GM12891 (cell line): ENCODE results near the gene HOXD3.

Experiments
- DNase-seq: peaks from one replicate; pipeline ENCODE4 v3.0.0; 2011; ENCODE audit warnings: low spot score; ENCODE audit not compliant: insufficient read length
- FAIRE-seq: peaks from 2 replicates; lab custom pipeline; 2011; peaks lifted over from hg19 to GRCh38; lab: Jason Lieb, UNC
- PAX5 ChIP-seq: IDR thresholded peaks from 2 replicates; pipeline ENCODE4 v1.6.1; 2011; ENCODE audit warnings: low read length, moderate library complexity, mild to moderate bottlenecking; ENCODE audit not compliant: insufficient read depth, severe bottlenecking
- POLR2A ChIP-seq: IDR thresholded peaks from 2 replicates; pipeline ENCODE4 v1.6.1; 2011; ENCODE audit warnings: low read depth, low read length, control low read depth
- POLR2AphosphoS5 ChIP-seq: IDR thresholded peaks from 2 replicates; pipeline ENCODE4 v1.6.1; 2011; ENCODE audit warnings: low read depth, low read length, control low read depth
- POU2F2 ChIP-seq: IDR thresholded peaks from 2 replicates; pipeline ENCODE4 v1.6.1; 2011; ENCODE audit warnings: low read depth, mild to moderate bottlenecking, control low read depth, low read length, moderate library complexity
- SPI1 ChIP-seq: IDR thresholded peaks from 2 replicates; pipeline ENCODE4 v1.6.1; 2011; ENCODE audit warnings: low read depth, low read length, control low read depth
- TAF1 ChIP-seq: IDR thresholded peaks from 2 replicates; pipeline ENCODE4 v1.6.1; 2011; ENCODE audit warnings: low read depth, low read length, control low read depth

Gene HOXD3

DNA sequence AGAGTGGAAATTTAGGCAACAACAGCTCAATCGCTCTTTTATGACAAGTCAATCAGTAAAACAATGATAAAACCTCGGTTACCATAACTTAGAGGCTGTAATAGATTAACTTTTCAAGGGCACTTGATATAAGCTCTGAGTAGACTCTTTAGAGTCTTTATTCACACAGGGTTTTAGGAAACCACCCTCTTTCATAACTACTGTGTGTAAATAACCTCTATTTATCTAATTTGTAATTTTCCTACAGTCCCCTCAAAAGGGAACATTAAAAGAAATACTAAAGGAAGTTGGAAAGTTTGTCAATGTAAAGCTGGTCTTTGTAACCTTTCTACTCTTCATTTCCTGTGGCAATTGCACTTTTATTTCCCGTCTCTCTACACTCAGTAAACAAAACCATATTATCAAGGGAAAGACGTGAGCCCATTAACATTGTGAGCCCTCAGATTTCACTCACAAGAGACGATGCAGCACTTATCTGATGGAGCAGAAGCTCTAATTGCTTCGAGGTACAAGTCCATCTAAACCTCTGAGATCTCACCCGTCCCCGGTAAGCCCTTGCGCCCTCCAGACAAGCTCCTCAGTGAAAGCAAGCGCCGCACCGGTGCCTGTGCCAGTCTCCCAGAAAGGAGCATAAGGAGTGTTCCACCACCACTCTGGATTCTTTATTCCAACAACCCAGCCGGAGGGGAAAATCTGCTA is 30.2 kb downstream of the HOXD3 start:
- DNase-seq = no peak
- no peak for FAIRE-seq
- TF ChIP-seq POLR2A = no peak
- no peak for TF ChIP-seq POU2F2
- TF ChIP-seq POLR2AphosphoS5 = no peak
- TF ChIP-seq TAF1 = no peak
- no peak for TF ChIP-seq PAX5
- TF ChIP-seq SPI1 = no peak

DNA sequence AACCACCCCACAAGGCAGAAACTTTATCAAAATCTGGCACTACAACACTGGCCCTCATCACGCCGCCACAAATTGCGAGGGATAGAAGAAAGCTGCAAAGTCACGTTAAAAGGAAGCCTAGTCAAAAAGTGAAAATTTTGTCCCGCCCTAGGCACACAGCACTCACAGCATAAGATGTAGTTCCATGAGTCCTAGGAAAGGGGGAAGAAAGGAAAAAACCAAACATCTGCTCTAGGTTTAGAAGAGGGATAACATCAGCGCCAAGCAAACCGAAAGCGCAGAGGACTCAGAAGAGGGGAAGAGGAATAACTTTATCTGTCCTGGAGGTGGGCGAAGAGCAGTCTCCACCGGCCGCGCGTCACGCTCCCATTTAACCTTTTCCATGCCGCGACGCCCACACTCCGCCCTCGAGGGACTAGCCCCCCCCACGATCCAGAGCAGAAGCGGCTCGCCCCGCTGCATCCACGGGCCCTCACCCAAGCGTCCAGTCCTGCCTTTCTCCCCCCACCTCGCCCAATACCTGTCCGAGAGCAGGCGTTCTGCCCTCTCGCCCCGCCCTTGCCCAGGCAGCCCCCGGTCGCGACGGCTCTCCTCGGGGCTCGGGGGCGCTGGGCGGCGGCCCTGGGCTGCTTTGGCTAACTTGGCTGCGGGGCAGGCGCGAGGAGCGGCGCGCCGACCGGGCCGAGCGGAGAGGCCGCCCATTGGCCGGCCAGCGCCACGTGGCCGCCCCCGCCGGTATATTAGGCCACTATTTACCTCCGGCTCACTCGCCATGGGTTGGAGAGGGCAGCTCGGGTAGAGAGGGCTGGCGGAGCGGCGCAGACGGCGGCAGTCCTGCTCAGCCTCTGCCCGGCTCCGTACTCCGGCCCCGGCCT is 31.0 kb downstream of the HOXD3 start, which contains the start of gene HOXD1:
Gene HOXD1 (plus strand): TSS at position 770 of the 875 bp plus-strand sequence. CDS start 134 bp downstream, outside the sequence.
- FAIRE-seq (no peak), DNase-seq (no peak)
- no peak for TF ChIP-seq POLR2A
- TF ChIP-seq POLR2AphosphoS5 = no peak
- TF ChIP-seq SPI1 = no peak
- no peak for TF ChIP-seq PAX5
- TF ChIP-seq TAF1 = no peak
- TF ChIP-seq POU2F2 = no peak

DNA sequence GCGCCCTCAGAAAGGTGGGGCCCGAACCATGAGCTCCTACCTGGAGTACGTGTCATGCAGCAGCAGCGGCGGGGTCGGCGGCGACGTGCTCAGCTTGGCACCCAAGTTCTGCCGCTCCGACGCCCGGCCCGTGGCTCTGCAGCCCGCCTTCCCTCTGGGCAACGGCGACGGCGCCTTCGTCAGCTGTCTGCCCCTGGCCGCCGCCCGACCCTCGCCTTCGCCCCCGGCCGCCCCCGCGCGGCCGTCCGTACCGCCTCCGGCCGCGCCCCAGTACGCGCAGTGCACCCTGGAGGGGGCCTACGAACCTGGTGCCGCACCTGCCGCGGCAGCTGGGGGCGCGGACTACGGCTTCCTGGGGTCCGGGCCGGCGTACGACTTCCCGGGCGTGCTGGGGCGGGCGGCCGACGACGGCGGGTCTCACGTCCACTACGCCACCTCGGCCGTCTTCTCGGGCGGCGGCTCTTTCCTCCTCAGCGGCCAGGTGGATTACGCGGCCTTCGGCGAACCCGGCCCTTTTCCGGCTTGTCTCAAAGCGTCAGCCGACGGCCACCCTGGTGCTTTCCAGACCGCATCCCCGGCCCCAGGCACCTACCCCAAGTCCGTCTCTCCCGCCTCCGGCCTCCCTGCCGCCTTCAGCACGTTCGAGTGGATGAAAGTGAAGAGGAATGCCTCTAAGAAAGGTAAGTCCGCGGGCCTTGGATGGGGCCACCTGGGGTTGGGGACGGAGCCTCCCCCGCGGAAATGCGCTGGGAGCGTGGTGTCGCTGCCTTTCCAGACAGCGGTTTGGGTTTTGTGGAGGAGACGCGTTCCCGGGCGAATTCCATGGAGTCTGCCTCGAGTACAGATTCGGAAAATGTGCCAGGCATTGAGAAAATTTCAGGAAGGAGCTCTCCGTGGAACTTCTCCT is 31.9 kb downstream of the HOXD3 start:
- FAIRE-seq (no peak), DNase-seq (no peak)
- TF ChIP-seq POU2F2 = no peak
- TF ChIP-seq SPI1 = no peak
- no peak for TF ChIP-seq POLR2AphosphoS5
- no peak for TF ChIP-seq POLR2A
- no peak for TF ChIP-seq PAX5

DNA sequence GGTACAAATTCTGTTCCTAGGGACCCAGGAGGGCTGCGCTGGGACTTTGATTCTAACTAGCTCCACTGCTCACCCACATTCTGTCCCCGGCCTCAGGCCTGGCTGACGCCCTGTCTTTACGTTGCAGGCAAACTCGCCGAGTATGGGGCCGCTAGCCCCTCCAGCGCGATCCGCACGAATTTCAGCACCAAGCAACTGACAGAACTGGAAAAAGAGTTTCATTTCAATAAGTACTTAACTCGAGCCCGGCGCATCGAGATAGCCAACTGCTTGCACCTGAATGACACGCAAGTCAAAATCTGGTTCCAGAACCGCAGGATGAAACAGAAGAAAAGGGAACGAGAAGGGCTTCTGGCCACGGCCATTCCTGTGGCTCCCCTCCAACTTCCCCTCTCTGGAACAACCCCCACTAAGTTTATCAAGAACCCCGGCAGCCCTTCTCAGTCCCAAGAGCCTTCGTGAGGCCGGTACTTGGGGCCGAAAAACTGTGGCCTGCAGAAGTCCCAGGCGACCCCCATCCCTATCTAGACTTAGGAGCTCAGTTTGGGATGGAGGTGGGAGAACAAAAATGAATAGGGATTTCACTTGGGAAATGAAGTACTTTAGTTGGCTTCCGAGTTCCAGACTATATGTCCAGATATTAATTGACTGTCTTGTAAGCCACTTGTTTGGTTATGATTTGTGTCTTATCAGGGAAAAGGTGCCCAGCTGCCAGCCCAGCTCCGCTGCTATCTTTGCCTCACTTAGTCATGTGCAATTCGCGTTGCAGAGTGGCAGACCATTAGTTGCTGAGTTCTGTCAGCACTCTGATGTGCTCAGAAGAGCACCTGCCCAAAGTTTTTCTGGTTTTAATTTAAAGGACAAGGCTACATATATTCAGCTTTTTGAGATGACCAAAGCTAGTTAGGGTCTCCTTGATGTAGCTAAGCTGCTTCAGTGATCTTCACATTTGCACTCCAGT is 32.9 kb downstream of the HOXD3 start:
- FAIRE-seq (no peak), DNase-seq (no peak)
- TF ChIP-seq PAX5 (no peak), POLR2AphosphoS5 (no peak), SPI1 (no peak), TAF1 (no peak), POU2F2 (no peak), POLR2A (no peak)

DNA sequence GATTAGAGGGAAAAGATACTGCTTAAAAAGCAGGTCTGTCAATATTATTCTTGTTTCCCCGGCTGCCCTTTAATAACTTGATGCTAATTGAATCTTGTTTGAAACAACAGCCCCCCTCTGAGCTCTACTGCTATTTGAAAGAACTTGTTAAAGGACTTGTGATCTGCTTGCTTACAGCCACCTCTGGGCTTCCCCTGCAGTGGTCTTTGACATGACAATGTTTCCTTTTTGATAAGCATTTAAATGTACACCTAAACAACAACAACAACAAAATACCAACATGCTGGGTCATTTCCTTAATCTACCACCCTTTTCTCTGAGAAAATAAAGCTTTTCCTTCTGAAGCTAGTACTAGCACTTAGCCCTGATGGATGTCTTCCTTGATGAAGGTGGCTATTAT is 35.2 kb downstream of the HOXD3 start:
- TF ChIP-seq POU2F2 (no peak), POLR2A (no peak), POLR2AphosphoS5 (no peak)
- FAIRE-seq (no peak), DNase-seq (no peak)

DNA sequence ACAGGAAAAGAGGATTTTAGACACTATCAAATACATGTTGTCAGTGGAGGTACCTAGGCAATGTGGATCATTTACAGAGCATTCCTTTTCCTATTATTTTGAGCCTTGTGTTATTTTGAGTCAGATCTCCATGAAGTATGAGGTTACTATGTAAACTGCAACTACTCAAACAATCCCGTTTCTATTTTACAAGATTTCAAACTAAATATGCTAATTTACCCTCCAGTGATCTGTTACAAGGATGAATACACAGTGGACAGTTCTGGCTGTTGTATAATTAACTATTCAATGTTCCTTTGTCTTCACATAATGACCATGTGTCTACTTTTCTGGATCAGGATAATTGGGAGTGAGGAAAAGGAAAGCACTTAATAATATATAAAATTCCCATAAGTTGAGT is 35.9 kb downstream of the HOXD3 start:
- TF ChIP-seq POLR2A (no peak), POLR2AphosphoS5 (no peak), SPI1 (no peak)
- DNase-seq = no peak
- no peak for FAIRE-seq

DNA sequence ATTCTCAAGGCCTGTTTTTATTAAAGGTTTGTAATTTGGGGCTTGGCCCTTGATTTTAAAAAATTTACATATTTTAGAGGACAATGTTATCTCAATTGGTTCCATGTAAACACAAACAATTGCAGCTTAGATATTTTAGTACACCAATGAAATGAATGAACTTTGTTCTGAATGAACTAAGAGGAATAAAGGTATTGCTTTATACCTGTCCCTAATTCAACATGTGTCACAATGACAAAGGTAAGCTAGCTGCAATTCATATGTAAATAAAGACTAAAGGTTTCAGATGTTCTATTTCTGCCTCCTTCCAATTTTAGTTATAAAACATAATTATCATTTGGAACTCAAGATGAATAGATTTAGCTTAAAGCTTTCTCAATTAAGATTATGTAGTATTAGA is 42.8 kb downstream of the HOXD3 start:
- DNase-seq = no peak
- TF ChIP-seq POLR2A (no peak), TAF1 (no peak), POU2F2 (no peak), PAX5 (no peak), SPI1 (no peak), POLR2AphosphoS5 (no peak)
- FAIRE-seq = no peak

DNA sequence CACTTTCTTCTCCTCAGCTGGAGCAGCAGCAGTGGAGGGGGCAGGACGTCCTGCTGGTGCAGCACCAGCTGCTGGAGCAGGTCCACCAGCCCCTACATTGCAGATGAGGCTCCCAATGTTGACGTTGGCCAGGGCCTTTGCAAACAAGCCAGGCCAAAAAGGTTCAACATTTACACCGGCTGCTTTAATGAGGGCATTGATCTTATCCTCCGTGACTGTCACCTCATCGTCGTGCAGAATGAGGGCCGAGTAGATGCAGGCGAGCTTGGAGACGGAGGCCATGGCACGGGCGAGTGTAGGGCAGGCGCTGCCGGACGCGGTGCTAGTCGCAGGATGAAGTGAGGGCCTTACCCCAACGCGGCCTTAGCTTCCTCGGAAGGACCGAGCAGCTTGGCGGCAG is 43.9 kb downstream of the HOXD3 start:
- FAIRE-seq = peak; percentile 16

More for the DNA sequence above, 43.9 kb downstream of the HOXD3 start:
- no peak for TF ChIP-seq POU2F2
- no peak for TF ChIP-seq PAX5
- TF ChIP-seq POLR2AphosphoS5 = no peak
- TF ChIP-seq TAF1 = no peak
- no peak for TF ChIP-seq POLR2A
- TF ChIP-seq SPI1 = no peak
- no peak for DNase-seq
